Body of pancreas (tissue), 4 donors: ENCODE data around the gene ATAD3B.

Source experiments
- POLR2A ChIP-seq, 3 donors: fragments of 450-650 bp; IDR thresholded peaks; one replicate each; pipeline ENCODE4 v1.6.1; 2016; ENCODE audit warnings: antibody characterized with exemption in 3 of 3, mild to moderate bottlenecking in 2 of 3
- TF ChIP-seq, protein P1 (sequence below), 7 experiments: fragments of 450-650 bp in 4 of 7; fragments of 200-600 bp in 3 of 7; sonication (generic) in 3 of 7; IDR thresholded peaks; one replicate each; pipeline ENCODE4 v1.5.1; 2016 to 2019; ENCODE audit warnings: antibody characterized with exemption in 7 of 7

DNA sequence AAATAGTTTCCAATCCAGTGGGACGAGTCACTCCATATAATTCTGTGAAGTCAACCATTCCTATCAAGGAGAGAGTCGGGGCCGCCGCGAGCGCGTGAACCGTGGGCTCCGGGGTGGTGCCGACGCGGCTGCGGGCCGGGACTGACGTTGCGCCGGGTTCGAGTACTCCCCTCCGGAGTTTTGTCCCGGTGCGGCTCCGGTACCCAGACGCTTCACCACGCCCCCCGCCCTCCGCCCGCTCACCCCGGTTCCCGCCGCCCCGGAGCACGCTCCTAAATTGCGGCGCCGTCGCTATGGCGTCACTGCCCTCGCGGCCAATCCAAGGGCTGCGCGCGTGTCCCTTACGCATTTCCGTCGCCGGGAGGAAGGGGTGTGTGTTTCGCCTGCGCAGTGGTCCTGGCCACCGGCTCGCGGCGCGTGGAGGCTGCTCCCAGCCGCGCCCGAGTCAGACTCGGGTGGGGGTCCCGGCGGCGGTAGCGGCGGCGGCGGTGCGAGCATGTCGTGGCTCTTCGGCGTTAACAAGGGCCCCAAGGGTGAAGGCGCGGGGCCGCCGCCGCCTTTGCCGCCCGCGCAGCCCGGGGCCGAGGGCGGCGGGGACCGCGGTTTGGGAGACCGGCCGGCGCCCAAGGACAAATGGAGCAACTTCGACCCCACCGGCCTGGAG, at the start of gene ATAD3B:
- TF ChIP-seq POLR2A (IDR thresholded peaks at IDR 0.05), result peak; percentile 13 to 56 (median 52)
- TF ChIP-seq, protein P1, sequence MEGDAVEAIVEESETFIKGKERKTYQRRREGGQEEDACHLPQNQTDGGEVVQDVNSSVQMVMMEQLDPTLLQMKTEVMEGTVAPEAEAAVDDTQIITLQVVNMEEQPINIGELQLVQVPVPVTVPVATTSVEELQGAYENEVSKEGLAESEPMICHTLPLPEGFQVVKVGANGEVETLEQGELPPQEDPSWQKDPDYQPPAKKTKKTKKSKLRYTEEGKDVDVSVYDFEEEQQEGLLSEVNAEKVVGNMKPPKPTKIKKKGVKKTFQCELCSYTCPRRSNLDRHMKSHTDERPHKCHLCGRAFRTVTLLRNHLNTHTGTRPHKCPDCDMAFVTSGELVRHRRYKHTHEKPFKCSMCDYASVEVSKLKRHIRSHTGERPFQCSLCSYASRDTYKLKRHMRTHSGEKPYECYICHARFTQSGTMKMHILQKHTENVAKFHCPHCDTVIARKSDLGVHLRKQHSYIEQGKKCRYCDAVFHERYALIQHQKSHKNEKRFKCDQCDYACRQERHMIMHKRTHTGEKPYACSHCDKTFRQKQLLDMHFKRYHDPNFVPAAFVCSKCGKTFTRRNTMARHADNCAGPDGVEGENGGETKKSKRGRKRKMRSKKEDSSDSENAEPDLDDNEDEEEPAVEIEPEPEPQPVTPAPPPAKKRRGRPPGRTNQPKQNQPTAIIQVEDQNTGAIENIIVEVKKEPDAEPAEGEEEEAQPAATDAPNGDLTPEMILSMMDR (IDR thresholded peaks at IDR 0.05), result peak in 1 of 7 experiments; percentile 13
